HG03520 (cell line): ENCODE data around the gene ELAC2.

ENCODE experiments used
- ATAC-seq: cut with Tn5 transposase; IDR thresholded peaks from one replicate; pipeline ENCODE4 v1.9.1; 2021; ENCODE audit warnings: mild to moderate bottlenecking, moderate library complexity; ENCODE audit not compliant: unreplicated experiment

The ELAC2 gene

GRCh38 chr17:13016881-13017654 lies 759 bp downstream of the ELAC2 start:
- ATAC-seq, result peak; percentile 17

- ATAC-seq, result no peak
Measured at GRCh38 chr17:13014801-13015200, 3.0 kb downstream of the ELAC2 start.

GRCh38 chr17:13010959-13011358 lies 6.9 kb downstream of the ELAC2 start:
- ATAC-seq, result no peak

- no peak for ATAC-seq
Measured at GRCh38 chr17:13008461-13008860, 9.4 kb downstream of the ELAC2 start.

GRCh38 chr17:13005530-13005929 lies 12.3 kb downstream of the ELAC2 start:
- ATAC-seq, result no peak

GRCh38 chr17:13004336-13004735 lies 13.5 kb downstream of the ELAC2 start:
- ATAC-seq, result no peak

- no peak for ATAC-seq
Measured at GRCh38 chr17:13003927-13004326, 13.9 kb downstream of the ELAC2 start.

- ATAC-seq, result no peak
Measured at GRCh38 chr17:13003454-13003851, 14.4 kb downstream of the ELAC2 start.

GRCh38 chr17:13002761-13003453 lies 14.9 kb downstream of the ELAC2 start:
- ATAC-seq, result no peak

GRCh38 chr17:13001991-13002615 lies 15.7 kb downstream of the ELAC2 start:
- ATAC-seq, result no peak

- no peak for ATAC-seq
Measured at GRCh38 chr17:13000561-13000960, 17.3 kb downstream of the ELAC2 start.

GRCh38 chr17:12998874-12999273 lies 19.0 kb downstream of the ELAC2 start:
- no peak for ATAC-seq

- no peak for ATAC-seq
Measured at GRCh38 chr17:12998461-12998860, 19.4 kb downstream of the ELAC2 start.

GRCh38 chr17:12996941-12997340 lies 20.9 kb downstream of the ELAC2 start:
- no peak for ATAC-seq

GRCh38 chr17:12996357-12996756 lies 21.5 kb downstream of the ELAC2 start:
- ATAC-seq, result no peak

GRCh38 chr17:12995896-12996295 lies 21.9 kb downstream of the ELAC2 start:
- ATAC-seq, result no peak

- ATAC-seq, result no peak
Measured at GRCh38 chr17:12995106-12995895, 22.5 kb downstream of the ELAC2 start.

- no peak for ATAC-seq
Measured at GRCh38 chr17:12994341-12995074, 23.3 kb downstream of the ELAC2 start.

GRCh38 chr17:12993631-12994030 lies 24.2 kb downstream of the ELAC2 start:
- ATAC-seq, result no peak

- no peak for ATAC-seq
Measured at GRCh38 chr17:12992676-12993075, 25.2 kb downstream of the ELAC2 start.
